HEK293T (cell line): Measurements from ENCODE around the gene DNASE2B.

ENCODE experiments used
- ARNT ChIP-seq: fragments of 450-650 bp; IDR thresholded peaks from 2 replicates; pipeline ENCODE4 v1.6.1; 2017; ENCODE audit warnings: mild to moderate bottlenecking
- BHLHE40 ChIP-seq: fragments of 450-650 bp; IDR thresholded peaks from 2 replicates; pipeline ENCODE4 v1.6.1; 2016; ENCODE audit warnings: mild to moderate bottlenecking, moderate library complexity, borderline replicate concordance
- CTBP1 ChIP-seq: fragments of 450-650 bp; IDR thresholded peaks from 2 replicates; pipeline ENCODE4 v1.6.1; 2016; ENCODE audit warnings: borderline replicate concordance
- ELF4 ChIP-seq: fragments of 450-650 bp; IDR thresholded peaks from 2 replicates; pipeline ENCODE4 v1.6.1; 2017; ENCODE audit warnings: antibody characterized with exemption
- FOXK2 ChIP-seq: fragments of 450-650 bp; IDR thresholded peaks from 2 replicates; pipeline ENCODE4 v1.6.1; 2016; ENCODE audit warnings: mild to moderate bottlenecking
- FOXM1 ChIP-seq: fragments of 450-650 bp; IDR thresholded peaks from 2 replicates; pipeline ENCODE4 v1.6.1; 2017; ENCODE audit warnings: mild to moderate bottlenecking, borderline replicate concordance
- NFRKB ChIP-seq: fragments of 450-650 bp; IDR thresholded peaks from 2 replicates; pipeline ENCODE4 v1.6.1; 2016; ENCODE audit warnings: mild to moderate bottlenecking, moderate library complexity
- SP1 ChIP-seq: fragments of 450-650 bp; IDR thresholded peaks from 2 replicates; pipeline ENCODE4 v1.6.1; 2017
- SUZ12 ChIP-seq: fragments of 450-650 bp; IDR thresholded peaks from 2 replicates; pipeline ENCODE4 v1.6.1; 2016; ENCODE audit warnings: mild to moderate bottlenecking

- no peak for TF ChIP-seq ARNT
- no peak for TF ChIP-seq BHLHE40
- no peak for TF ChIP-seq SUZ12
- TF ChIP-seq ELF4, result no peak
- no peak for TF ChIP-seq FOXM1
- TF ChIP-seq FOXK2, result no peak
- TF ChIP-seq SP1, result no peak
- TF ChIP-seq NFRKB, result no peak
- TF ChIP-seq CTBP1, result no peak
Measured at GRCh38 chr1:84379917-84380180, 18.4 kb upstream of the DNASE2B start.
